Panc1 (cell line): Measurements from ENCODE around the gene RASSF5. TPM values are rescaled to one million over a fixed set of nuclear protein-coding genes. Genes with fewer than 3 reads are reported as not detected.

Source experiments
- ATAC-seq: fragments of 200-7000 bp; cut with Tn5 transposase; 2 replicates; pipeline ENCODE4 v1.9.1; 2020; ENCODE audit warnings: mild to moderate bottlenecking, moderate library complexity
- BruUV-seq: library from RNA; stranded (reverse); fragments of 400-500 nt; replicated peaks from 2 replicates; lab custom pipeline; 2021; lab: Mats Ljungman, UMichigan
- CTCF ChIA-PET: fragments of 300-600 bp; sonication (Branson Sonifier 250); formaldehyde crosslinking; loops from one replicate; lab custom pipeline; 2022; ENCODE audit warnings: antibody characterized with exemption; lab: Charles Lee
- POLR2A ChIA-PET: fragments of 300-600 bp; sonication (Branson Sonifier 250); formaldehyde crosslinking; loops from one replicate; lab custom pipeline; 2022; ENCODE audit warnings: antibody characterized with exemption; lab: Charles Lee
- DNase-seq: peaks from one replicate; pipeline ENCODE4 v3.0.0-alpha.2; 2010; ENCODE audit warnings: low read depth, low spot score
- H3K27ac ChIP-seq: 2 replicates; pipeline ENCODE4 v1.5.1; 2011; ENCODE audit warnings: mild to moderate bottlenecking, low read length, inconsistent platforms
- H3K27me3 ChIP-seq: fragments of 200-500 bp; sonication (Bioruptor generic); 2 replicates; pipeline ENCODE4 v1.6.0; 2014; ENCODE audit warnings: low read length, inconsistent platforms; ENCODE audit not compliant: control insufficient read depth, insufficient read depth
- H3K36me3 ChIP-seq: fragments of 200-500 bp; sonication (Bioruptor generic); 2 replicates; pipeline ENCODE4 v1.5.1; 2014; ENCODE audit warnings: inconsistent platforms, mild to moderate bottlenecking, low read length, moderate library complexity; ENCODE audit not compliant: control insufficient read depth, insufficient read depth
- H3K4me1 ChIP-seq: 2 replicates; pipeline ENCODE4 v1.5.1; 2011; ENCODE audit warnings: inconsistent platforms, mild to moderate bottlenecking, low read length, moderate library complexity; ENCODE audit not compliant: control insufficient read depth, insufficient read depth
- H3K4me3 ChIP-seq, 2 experiments: 2 replicates each; pipeline ENCODE4 v1.5.1; 2011 to 2012; ENCODE audit warnings: low read depth in 2 of 2, low read length in 2 of 2, mild to moderate bottlenecking in 2 of 2, inconsistent platforms in 1 of 2, moderate library complexity in 1 of 2
- H3K9me3 ChIP-seq: fragments of 200-500 bp; sonication (Bioruptor generic); 2 replicates; pipeline ENCODE4 v1.5.1; 2014; ENCODE audit warnings: low read depth, mild to moderate bottlenecking, inconsistent platforms, low read length, moderate library complexity; ENCODE audit not compliant: control insufficient read depth, insufficient read depth
- POLR2AphosphoS5 ChIP-seq: IDR thresholded peaks from 2 replicates; pipeline ENCODE4 v1.6.1; 2012; ENCODE audit warnings: mild to moderate bottlenecking, low read depth, low read length, moderate library complexity
- SIN3A ChIP-seq: IDR thresholded peaks from 2 replicates; pipeline ENCODE4 v1.6.1; 2012; ENCODE audit warnings: low read depth, mild to moderate bottlenecking, low read length, moderate library complexity, borderline replicate concordance; ENCODE audit not compliant: insufficient read depth
- TCF7L2 ChIP-seq: IDR thresholded peaks from 2 replicates; pipeline ENCODE4 v1.6.1; 2011; ENCODE audit warnings: mild to moderate bottlenecking, low read depth, low read length, inconsistent platforms
- in situ Hi-C: cut with HindIII; loops from 2 replicates; pipeline ENCODE4 v1.10.0; 2016; ENCODE audit warnings: low sequenced_read_pairs, low pct_unique_long_range_greater_than_20kb
- intact Hi-C: fragments of 100-400 bp; cut with micrococcal nuclease; formaldehyde crosslinking; loops from one replicate; pipeline ENCODE4 v1.10.0; 2022; ENCODE audit not compliant: unreplicated experiment
- total RNA-seq: library from RNA; stranded (reverse); gene quantifications from one replicate; pipeline ENCODE4 v1.2.1, GENCODE V29; 2021; ENCODE audit not compliant: unreplicated experiment
- TF ChIP-seq, protein P1 (sequence below), 2 experiments: IDR thresholded peaks; 2 replicates each; pipeline ENCODE4 v1.6.1; 2011 to 2012; ENCODE audit warnings: low read depth in 2 of 2, control low read depth in 1 of 2, low read length in 1 of 2, mild to moderate bottlenecking in 1 of 2, moderate library complexity in 1 of 2; ENCODE audit not compliant: insufficient read depth in 1 of 2
- TF ChIP-seq, protein P2 (sequence below): fragments of 450-650 bp; IDR thresholded peaks from 2 replicates; pipeline ENCODE4 v1.5.1; 2017; ENCODE audit warnings: mild to moderate bottlenecking

RASSF5 gene
- total RNA-seq, 1 experiment from 2014 or later = 1.6 TPM

DNA sequence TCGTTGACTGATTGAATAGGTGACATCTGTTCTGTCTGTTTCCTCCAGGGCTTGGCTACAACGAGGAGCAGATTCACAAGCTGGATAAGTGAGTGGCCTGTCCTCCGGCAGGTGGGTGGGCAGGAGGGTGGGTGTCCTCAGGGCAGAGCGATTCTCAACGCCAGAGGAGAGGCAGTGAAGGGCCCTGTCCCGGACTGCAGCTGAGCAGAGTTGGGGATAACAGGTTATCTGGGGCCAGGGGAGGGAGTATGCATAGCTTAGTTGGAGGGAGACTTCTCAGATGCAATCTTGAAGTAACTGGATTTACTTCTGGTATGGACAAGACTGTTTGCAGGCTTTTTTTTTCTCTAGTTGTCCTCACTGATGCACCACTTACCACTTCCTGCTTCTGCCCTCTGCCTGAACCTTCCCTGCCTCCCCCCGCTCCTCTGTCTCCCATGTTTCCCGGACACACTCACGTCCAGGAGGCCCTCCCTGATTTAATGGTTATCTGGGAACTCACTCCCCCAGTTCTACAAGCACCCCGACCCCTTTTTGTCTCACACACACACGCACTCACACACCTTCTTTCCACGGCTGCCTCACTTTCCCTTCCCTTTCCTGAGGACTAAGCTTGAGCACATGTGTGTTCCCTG, 16.4 kb upstream of the RASSF5 start:
- Histone ChIP-seq H3K4me3 (no peak overlapping the region), H3K27ac (no peak overlapping the region), H3K27me3 (no peaks in the 10 kb centered on the region), H3K4me1 (no peaks in the 10 kb centered on the region), H3K36me3 (no peaks in the 10 kb centered on the region), H3K9me3 (no peaks in the 10 kb centered on the region)
- CTCF ChIA-PET = interaction anchor here (0.6 to 2.2 kb wide), 8 partner anchors 11 to 173 kb away, joined by 3 to 16 read pairs (median 6); no protein-coding TSS in a partner anchor
- in situ Hi-C loops = no loop called here
- POLR2A ChIA-PET = interaction anchor here (0.7 kb wide), 1 partner anchor 13 kb away, joined by 3 read pairs; no protein-coding TSS in a partner anchor
- intact Hi-C loops = loop anchor here (2.0 kb wide), 1 partner anchor 92 kb away; no protein-coding TSS in a partner anchor
- no TSS peak for BruUV-seq
- TF ChIP-seq, protein P1, sequence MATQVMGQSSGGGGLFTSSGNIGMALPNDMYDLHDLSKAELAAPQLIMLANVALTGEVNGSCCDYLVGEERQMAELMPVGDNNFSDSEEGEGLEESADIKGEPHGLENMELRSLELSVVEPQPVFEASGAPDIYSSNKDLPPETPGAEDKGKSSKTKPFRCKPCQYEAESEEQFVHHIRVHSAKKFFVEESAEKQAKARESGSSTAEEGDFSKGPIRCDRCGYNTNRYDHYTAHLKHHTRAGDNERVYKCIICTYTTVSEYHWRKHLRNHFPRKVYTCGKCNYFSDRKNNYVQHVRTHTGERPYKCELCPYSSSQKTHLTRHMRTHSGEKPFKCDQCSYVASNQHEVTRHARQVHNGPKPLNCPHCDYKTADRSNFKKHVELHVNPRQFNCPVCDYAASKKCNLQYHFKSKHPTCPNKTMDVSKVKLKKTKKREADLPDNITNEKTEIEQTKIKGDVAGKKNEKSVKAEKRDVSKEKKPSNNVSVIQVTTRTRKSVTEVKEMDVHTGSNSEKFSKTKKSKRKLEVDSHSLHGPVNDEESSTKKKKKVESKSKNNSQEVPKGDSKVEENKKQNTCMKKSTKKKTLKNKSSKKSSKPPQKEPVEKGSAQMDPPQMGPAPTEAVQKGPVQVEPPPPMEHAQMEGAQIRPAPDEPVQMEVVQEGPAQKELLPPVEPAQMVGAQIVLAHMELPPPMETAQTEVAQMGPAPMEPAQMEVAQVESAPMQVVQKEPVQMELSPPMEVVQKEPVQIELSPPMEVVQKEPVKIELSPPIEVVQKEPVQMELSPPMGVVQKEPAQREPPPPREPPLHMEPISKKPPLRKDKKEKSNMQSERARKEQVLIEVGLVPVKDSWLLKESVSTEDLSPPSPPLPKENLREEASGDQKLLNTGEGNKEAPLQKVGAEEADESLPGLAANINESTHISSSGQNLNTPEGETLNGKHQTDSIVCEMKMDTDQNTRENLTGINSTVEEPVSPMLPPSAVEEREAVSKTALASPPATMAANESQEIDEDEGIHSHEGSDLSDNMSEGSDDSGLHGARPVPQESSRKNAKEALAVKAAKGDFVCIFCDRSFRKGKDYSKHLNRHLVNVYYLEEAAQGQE (IDR thresholded peaks at IDR 0.05; ENCODE audit: insufficient read depth in 1 of 2, low read depth in 2 of 2, low read length in 1 of 2) = no peak
- no peak for TF ChIP-seq TCF7L2
- no peak for TF ChIP-seq POLR2AphosphoS5
- TF ChIP-seq SIN3A = no peak
- TF ChIP-seq, protein P2, sequence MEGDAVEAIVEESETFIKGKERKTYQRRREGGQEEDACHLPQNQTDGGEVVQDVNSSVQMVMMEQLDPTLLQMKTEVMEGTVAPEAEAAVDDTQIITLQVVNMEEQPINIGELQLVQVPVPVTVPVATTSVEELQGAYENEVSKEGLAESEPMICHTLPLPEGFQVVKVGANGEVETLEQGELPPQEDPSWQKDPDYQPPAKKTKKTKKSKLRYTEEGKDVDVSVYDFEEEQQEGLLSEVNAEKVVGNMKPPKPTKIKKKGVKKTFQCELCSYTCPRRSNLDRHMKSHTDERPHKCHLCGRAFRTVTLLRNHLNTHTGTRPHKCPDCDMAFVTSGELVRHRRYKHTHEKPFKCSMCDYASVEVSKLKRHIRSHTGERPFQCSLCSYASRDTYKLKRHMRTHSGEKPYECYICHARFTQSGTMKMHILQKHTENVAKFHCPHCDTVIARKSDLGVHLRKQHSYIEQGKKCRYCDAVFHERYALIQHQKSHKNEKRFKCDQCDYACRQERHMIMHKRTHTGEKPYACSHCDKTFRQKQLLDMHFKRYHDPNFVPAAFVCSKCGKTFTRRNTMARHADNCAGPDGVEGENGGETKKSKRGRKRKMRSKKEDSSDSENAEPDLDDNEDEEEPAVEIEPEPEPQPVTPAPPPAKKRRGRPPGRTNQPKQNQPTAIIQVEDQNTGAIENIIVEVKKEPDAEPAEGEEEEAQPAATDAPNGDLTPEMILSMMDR = no peak
- DNase-seq (no peak), ATAC-seq (0 out of 2 replicates have a peak, but pooled peaks have one; percentile 8)

DNA sequence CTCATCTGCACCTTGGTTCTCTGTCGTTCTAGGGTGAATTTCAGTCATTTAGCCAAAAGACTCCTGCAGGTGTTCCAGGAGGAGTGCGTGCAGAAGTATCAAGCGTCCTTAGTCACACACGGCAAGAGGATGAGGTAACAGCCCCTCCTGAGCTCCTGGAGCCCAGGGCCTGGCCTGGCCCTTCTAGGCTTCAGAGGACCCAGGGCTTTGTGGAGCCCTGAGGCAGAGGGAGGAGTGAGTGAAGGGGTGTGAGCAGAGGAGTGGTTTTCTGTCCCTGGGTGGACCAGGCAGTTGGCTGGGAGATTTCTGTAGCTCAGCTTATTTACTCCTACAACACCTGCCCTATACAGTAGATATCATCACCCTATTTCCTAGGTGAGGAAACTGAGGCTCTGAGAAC, 15.7 kb upstream of the RASSF5 start:
- H3K27ac ChIP-seq = no peak overlapping the region
- no TSS peak for BruUV-seq
- no peaks in the 10 kb centered on the region for H3K27me3 ChIP-seq
- H3K36me3 ChIP-seq = no peaks in the 10 kb centered on the region
- H3K4me1 ChIP-seq = no peaks in the 10 kb centered on the region
- intact Hi-C loops = loop anchor here (2.0 kb wide), 1 partner anchor 91 kb away; no protein-coding TSS in a partner anchor
- no peaks in the 10 kb centered on the region for H3K9me3 ChIP-seq
- no peak for DNase-seq
- POLR2A ChIA-PET = no interaction called here
- no peak for TF ChIP-seq SIN3A
- TF ChIP-seq, protein P2 = no peak
- TF ChIP-seq TCF7L2 = no peak
- TF ChIP-seq POLR2AphosphoS5 = no peak
- TF ChIP-seq, protein P1 (IDR thresholded peaks at IDR 0.05; ENCODE audit: insufficient read depth in 1 of 2, low read depth in 2 of 2, low read length in 1 of 2) = no peak
- in situ Hi-C loops = no loop called here
- H3K4me3 ChIP-seq = no peak overlapping the region
- ATAC-seq = no peak
- CTCF ChIA-PET = no interaction called here
